ENCODE measurements around the gene FSTL4. TPM values are rescaled to one million over a fixed set of nuclear protein-coding genes. Genes with fewer than 3 reads are reported as not detected.

The FSTL4 gene
- polyA plus RNA-seq, 1 donor from 2014 or later = 0.57 TPM

DNA sequence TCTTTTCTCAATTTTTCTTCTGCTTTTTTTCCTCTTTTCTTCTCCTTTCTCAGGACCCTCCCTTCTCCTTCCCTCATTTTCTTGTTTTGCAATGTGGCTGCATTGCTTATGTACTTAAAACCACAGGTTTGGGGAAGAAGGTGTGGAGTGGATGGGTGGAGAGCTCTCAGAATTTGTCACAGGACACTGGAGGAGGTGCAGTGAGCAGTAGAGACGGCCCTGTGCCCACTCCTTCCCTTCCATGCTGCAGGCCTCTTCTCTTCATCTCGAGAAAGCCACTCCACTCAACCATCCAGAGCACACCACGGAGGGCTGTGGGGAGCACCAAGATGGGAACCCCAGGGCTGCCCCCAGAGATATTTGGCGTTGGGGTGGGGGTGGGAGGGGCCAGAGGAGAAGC is 92.3 kb downstream of the FSTL4 start:
- Histone ChIP-seq H3K27ac (ENCODE audit: low read length) (no peak overlapping the region), H3K9me2 (ENCODE audit: insufficient read depth, low read length) (no peaks in the 10 kb centered on the region), H3K4me3 (ENCODE audit: low read length) (no peak overlapping the region), H2AFZ (ENCODE audit: low read depth, low read length) (no peak overlapping the region), H3K36me3 (ENCODE audit: insufficient read depth, low read length) (no peaks in the 10 kb centered on the region), H3K79me2 (replicated peaks; ENCODE audit: insufficient read depth, low read length) (no peaks in the 10 kb centered on the region), H3K9me3 (ENCODE audit: low read length) (no peaks in the 10 kb centered on the region), H3F3A (ENCODE audit: insufficient read depth, low read length, poor library complexity, severe bottlenecking) (no peaks in the 10 kb centered on the region), H4K20me1 (ENCODE audit: insufficient read depth) (no peaks in the 10 kb centered on the region), H3K9ac (ENCODE audit: low read length) (no peak overlapping the region), H3K27me3 (ENCODE audit: insufficient read depth, low read depth, low read length) (no peaks in the 10 kb centered on the region), H3K4me2 (ENCODE audit: low read length) (no peak overlapping the region)
- TF ChIP-seq TAF1 (IDR thresholded peaks at IDR 0.05; ENCODE audit: low read depth) = no peak

DNA sequence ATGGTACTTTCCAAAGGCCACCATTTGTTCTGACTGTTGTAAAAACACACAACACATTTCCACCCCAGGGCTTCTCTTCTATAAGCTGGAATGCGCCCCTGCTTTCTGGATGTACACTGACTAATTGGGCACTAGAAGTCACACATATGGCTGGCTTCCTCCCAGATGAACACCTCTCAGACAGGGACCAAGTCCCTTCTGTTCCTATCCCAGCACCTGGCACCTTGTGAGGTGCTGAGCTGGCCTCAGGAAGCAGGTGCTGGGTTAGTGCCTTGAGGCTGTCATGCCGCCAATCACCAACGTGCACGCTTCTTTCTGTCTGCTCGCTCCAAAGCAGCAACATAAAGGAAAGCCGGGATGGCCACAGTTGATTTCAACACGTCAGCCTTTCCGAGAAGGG is 93.2 kb downstream of the FSTL4 start:
- Histone ChIP-seq H2AFZ (ENCODE audit: low read depth, low read length) (no peak overlapping the region), H3F3A (ENCODE audit: insufficient read depth, low read length, poor library complexity, severe bottlenecking) (no peaks in the 10 kb centered on the region), H3K9ac (ENCODE audit: low read length) (no peak overlapping the region), H3K79me2 (replicated peaks; ENCODE audit: insufficient read depth, low read length) (no peaks in the 10 kb centered on the region), H3K4me3 (ENCODE audit: low read length) (no peak overlapping the region), H4K20me1 (ENCODE audit: insufficient read depth) (no peaks in the 10 kb centered on the region), H3K27me3 (ENCODE audit: insufficient read depth, low read depth, low read length) (no peaks in the 10 kb centered on the region), H3K9me2 (ENCODE audit: insufficient read depth, low read length) (no peaks in the 10 kb centered on the region), H3K9me3 (ENCODE audit: low read length) (no peaks in the 10 kb centered on the region), H3K36me3 (ENCODE audit: insufficient read depth, low read length) (no peaks in the 10 kb centered on the region), H3K27ac (ENCODE audit: low read length) (no peak overlapping the region), H3K4me2 (ENCODE audit: low read length) (no peak overlapping the region)
- TF ChIP-seq, protein P1, sequence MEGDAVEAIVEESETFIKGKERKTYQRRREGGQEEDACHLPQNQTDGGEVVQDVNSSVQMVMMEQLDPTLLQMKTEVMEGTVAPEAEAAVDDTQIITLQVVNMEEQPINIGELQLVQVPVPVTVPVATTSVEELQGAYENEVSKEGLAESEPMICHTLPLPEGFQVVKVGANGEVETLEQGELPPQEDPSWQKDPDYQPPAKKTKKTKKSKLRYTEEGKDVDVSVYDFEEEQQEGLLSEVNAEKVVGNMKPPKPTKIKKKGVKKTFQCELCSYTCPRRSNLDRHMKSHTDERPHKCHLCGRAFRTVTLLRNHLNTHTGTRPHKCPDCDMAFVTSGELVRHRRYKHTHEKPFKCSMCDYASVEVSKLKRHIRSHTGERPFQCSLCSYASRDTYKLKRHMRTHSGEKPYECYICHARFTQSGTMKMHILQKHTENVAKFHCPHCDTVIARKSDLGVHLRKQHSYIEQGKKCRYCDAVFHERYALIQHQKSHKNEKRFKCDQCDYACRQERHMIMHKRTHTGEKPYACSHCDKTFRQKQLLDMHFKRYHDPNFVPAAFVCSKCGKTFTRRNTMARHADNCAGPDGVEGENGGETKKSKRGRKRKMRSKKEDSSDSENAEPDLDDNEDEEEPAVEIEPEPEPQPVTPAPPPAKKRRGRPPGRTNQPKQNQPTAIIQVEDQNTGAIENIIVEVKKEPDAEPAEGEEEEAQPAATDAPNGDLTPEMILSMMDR (IDR thresholded peaks at IDR 0.05; ENCODE audit: poor library complexity, severe bottlenecking) = no peak
- TF ChIP-seq EP300 (conservative IDR thresholded peaks at IDR 0.05; ENCODE audit: poor library complexity, severe bottlenecking) (no peak), TAF1 (IDR thresholded peaks at IDR 0.05; ENCODE audit: low read depth) (no peak), POLR2AphosphoS5 (IDR thresholded peaks at IDR 0.05) (no peak), SMC3 (conservative IDR thresholded peaks at IDR 0.05; ENCODE audit: poor library complexity) (no peak), EZH2 (IDR thresholded peaks at IDR 0.05; ENCODE audit: borderline replicate concordance, insufficient read depth, low read length, poor library complexity, severe bottlenecking) (no peak), MXI1 (conservative IDR thresholded peaks at IDR 0.05; ENCODE audit: poor library complexity, severe bottlenecking) (no peak), RAD21 (conservative IDR thresholded peaks at IDR 0.05) (no peak)
- TF ChIP-seq, protein P2, sequence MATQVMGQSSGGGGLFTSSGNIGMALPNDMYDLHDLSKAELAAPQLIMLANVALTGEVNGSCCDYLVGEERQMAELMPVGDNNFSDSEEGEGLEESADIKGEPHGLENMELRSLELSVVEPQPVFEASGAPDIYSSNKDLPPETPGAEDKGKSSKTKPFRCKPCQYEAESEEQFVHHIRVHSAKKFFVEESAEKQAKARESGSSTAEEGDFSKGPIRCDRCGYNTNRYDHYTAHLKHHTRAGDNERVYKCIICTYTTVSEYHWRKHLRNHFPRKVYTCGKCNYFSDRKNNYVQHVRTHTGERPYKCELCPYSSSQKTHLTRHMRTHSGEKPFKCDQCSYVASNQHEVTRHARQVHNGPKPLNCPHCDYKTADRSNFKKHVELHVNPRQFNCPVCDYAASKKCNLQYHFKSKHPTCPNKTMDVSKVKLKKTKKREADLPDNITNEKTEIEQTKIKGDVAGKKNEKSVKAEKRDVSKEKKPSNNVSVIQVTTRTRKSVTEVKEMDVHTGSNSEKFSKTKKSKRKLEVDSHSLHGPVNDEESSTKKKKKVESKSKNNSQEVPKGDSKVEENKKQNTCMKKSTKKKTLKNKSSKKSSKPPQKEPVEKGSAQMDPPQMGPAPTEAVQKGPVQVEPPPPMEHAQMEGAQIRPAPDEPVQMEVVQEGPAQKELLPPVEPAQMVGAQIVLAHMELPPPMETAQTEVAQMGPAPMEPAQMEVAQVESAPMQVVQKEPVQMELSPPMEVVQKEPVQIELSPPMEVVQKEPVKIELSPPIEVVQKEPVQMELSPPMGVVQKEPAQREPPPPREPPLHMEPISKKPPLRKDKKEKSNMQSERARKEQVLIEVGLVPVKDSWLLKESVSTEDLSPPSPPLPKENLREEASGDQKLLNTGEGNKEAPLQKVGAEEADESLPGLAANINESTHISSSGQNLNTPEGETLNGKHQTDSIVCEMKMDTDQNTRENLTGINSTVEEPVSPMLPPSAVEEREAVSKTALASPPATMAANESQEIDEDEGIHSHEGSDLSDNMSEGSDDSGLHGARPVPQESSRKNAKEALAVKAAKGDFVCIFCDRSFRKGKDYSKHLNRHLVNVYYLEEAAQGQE (IDR thresholded peaks at IDR 0.05; ENCODE audit: borderline replicate concordance) = no peak

DNA sequence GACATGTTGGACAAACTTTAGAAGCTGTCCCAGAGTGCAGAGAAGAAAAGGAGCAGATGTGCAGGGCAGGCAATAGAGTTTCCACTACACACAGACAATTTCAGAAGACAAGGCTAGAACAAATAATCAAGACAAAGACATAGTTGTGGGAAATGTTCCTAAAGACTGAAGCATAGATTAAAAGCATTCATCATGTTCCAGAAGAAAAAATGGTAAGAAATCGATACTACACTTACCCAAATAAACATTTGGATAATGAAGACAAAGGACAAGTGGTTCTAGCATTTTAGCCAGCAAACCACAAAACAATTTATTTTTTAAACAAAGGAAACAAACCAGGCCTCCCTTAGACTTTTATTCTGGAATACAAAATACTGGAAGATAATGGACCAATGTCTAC is 97.9 kb downstream of the FSTL4 start:
- H3K27ac ChIP-seq (ENCODE audit: low read length) = no peak overlapping the region
- H3K27me3 ChIP-seq (ENCODE audit: insufficient read depth, low read depth, low read length) = no peaks in the 10 kb centered on the region
- H3K9me2 ChIP-seq (ENCODE audit: insufficient read depth, low read length) = no peaks in the 10 kb centered on the region
- H2AFZ ChIP-seq (ENCODE audit: low read depth, low read length) = no peak overlapping the region
- no peaks in the 10 kb centered on the region for H3K36me3 ChIP-seq (ENCODE audit: insufficient read depth, low read length)
- no peaks in the 10 kb centered on the region for H3F3A ChIP-seq (ENCODE audit: insufficient read depth, low read length, poor library complexity, severe bottlenecking)
- no peaks in the 10 kb centered on the region for H4K20me1 ChIP-seq (ENCODE audit: insufficient read depth)
- no peaks in the 10 kb centered on the region for H3K79me2 ChIP-seq (replicated peaks; ENCODE audit: insufficient read depth, low read length)
- H3K4me3 ChIP-seq (ENCODE audit: low read length) = no peak overlapping the region
- H3K4me2 ChIP-seq (ENCODE audit: low read length) = no peak overlapping the region
- H3K9ac ChIP-seq (ENCODE audit: low read length) = no peak overlapping the region
- no peak for TF ChIP-seq SMC3 (conservative IDR thresholded peaks at IDR 0.05; ENCODE audit: poor library complexity)
- no peak for TF ChIP-seq TAF1 (IDR thresholded peaks at IDR 0.05; ENCODE audit: low read depth)
- TF ChIP-seq, protein P2 (IDR thresholded peaks at IDR 0.05; ENCODE audit: borderline replicate concordance) = no peak
- TF ChIP-seq EP300 (conservative IDR thresholded peaks at IDR 0.05; ENCODE audit: poor library complexity, severe bottlenecking) = no peak
- TF ChIP-seq EZH2 (IDR thresholded peaks at IDR 0.05; ENCODE audit: borderline replicate concordance, insufficient read depth, low read length, poor library complexity, severe bottlenecking) = no peak
- TF ChIP-seq, protein P1 (IDR thresholded peaks at IDR 0.05; ENCODE audit: poor library complexity, severe bottlenecking) = no peak
- no peak for TF ChIP-seq RAD21 (conservative IDR thresholded peaks at IDR 0.05)
- no peaks in the 10 kb centered on the region for H3K9me3 ChIP-seq (ENCODE audit: low read length)

All from neural cell (in vitro differentiated cells).